Activated CD4-positive, alpha-beta T cell treated with anti-CD3 and anti-CD28 coated beads, Interleukin-2, amount 50 U/mL, for 16 hours (primary cell): ENCODE measurements around the gene TMC8.
A peak's percentile ranks its signal among the peaks of the same experiment; 100 is the strongest.
"Not testable (repeated sequence)": the region's sequence is repeated elsewhere in the genome, so short reads cannot be mapped to it uniquely, and the experiment has no call there.

ENCODE experiments used
- DNase-seq: peaks from one replicate; pipeline ENCODE4 v3.0.0-alpha.2; 2020

TMC8 gene

DNA sequence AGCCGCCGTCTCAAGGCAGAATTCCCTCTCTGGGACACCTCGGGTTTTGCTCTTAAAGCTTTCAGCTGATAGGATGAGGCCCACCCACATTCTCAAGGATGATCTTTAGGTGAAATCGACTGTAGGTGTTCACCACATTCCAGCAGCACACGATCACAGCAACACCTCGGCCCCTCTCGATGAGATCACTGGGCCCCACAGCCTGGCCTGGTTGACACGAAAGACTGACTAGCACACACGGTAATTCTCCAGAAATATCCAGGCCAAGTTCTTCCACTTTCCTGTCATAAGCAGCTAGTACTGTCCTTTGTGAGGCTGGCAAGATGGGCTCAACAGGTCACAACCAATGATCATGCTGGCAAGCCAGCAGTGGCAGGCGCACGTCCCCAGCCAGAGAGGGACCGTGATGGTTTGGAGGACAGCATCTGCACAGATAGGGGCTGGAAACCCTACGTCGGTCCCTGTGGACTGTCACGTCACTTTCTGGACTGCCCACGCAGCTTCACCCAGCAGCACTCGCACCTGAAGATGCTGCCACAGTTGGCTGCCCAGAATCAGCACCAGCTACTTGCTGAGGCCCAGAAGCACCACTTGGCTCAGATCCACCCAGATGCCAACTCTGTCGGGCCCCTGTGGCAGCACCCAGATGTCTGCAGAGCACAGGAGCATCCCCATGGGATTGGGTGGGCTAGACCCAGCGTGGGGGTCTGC lies 19.4 kb upstream of the TMC8 start:
- no peak for DNase-seq

DNA sequence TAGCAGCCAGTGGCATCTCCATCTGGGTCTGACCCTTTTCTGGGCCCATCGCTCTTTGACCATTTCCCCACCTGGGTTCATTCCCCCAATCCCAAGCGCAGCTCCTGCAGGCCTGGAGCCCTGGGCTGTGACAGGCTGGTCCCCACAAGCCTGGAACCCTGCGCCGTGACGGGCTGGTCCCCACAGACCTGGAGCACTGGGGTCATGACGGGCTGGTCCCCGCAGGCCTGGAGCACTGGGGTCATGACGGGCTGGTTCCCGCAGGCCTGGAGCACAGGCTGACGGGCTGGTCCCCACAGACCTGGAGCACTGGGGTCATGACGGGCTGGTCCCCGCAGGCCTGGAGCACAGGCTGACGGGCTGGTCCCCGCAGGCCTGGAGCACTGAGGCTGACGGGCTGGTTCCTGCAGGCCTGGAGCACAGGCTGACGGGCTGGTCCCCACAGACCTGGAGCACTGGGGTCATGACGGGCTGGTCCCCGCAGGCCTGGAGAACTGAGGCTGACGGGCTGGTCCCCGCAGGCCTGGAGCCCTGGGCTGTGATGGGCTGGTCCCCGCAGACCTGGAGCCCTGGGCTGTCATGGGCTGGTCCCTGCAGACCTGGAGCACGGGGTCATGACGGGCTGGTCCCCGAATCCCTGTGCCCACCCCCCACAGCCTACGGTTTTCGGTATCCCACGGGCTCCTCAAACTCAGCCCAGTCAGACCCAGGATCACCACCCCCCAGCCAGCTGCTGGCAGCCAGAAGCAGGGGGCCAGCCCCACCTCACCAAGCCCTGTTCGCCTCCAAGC lies 18.6 kb upstream of the TMC8 start:
- no peak for DNase-seq

DNA sequence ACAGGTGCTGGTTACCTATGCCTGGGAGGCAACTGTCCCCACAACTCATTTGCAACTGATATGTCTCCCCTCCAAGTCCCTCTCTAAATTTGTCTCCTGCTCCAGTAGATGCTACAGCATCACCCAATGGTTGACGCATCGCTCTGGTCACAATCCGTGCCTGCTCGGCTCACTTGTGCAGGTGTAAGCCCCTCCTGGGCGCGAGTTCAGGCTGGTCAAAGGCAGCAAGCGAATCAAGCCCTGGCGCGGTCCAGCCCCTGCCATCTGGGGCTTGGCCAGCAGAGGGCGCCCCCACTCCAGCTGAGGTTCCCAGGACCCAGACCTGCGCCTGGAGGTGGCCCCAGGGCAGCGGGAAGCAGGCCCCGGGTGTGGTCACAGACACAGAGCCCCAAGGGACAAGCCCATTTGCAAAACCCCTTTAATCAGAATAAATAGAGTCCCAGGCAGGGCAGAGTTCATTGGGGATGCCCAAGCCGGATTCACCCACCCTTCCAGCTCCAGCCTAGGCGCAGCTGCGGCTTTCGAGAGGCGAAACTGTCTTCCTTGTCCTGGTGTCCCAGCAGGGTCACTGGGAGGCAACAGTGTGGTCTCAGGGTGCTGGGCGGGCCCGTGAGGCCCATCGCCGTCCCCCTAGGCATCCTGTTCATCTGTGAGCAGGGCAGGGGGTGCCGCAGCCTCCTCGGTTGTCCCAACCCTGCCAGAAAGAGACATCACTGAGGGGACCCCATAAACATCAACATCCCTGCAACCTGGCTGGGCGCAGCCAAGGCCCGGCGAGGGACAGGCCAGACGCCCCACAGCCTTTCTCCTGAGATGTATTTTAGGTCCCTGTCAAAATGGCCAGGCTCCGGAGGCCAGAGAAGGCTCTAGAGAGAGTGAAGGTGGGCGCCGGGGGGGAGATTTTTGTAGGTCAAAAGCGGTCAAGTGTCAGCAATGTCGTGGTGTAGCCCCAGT lies 17.8 kb upstream of the TMC8 start:
- peak; percentile 80 for DNase-seq

DNA sequence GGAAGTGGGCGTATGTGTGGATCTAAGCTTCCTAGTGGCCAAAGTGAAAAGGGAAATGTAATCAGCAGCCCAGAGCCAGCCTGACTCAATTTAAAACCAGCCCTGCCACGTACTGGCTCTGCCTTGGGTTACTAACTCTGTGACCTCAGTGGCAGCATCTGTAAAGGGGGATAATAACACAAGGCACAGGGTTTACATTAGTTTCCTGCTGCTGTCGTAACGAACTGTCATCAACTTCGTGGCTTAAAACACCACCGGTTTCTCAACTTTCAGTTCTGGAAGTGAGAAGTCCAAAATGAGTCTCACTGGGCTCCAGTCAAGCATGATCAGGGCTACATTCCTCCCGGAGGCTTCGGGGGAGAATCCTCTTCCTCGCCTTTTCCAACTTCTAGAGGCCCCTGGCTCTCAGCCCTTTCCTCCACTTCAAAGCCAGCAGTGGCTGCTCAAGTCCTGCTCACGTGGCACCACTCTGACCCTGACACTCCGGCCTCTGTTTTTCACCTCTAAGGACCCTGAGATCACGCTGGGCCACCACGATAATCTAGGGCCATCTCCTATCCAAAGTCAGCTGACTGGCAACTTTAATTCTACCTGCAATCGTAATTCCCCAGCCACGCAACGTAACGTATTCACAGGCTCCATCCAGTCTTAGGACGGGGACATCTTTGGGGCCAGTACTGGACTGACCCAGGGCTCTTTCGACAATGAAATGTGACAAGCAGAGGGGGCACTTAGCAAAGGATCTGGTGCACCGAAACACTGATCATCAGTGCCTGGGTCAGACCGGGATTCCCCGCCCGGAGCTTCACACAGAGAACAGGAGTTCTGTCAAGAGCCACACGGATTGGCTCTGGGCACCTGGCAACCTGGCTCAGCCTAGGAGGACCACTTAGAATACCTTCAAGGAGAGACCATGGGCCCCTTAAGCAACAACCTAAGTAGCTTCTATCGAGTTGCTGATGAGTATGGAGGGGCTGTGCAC lies 16.5 kb upstream of the TMC8 start:
- peak; percentile 84 for DNase-seq

DNA sequence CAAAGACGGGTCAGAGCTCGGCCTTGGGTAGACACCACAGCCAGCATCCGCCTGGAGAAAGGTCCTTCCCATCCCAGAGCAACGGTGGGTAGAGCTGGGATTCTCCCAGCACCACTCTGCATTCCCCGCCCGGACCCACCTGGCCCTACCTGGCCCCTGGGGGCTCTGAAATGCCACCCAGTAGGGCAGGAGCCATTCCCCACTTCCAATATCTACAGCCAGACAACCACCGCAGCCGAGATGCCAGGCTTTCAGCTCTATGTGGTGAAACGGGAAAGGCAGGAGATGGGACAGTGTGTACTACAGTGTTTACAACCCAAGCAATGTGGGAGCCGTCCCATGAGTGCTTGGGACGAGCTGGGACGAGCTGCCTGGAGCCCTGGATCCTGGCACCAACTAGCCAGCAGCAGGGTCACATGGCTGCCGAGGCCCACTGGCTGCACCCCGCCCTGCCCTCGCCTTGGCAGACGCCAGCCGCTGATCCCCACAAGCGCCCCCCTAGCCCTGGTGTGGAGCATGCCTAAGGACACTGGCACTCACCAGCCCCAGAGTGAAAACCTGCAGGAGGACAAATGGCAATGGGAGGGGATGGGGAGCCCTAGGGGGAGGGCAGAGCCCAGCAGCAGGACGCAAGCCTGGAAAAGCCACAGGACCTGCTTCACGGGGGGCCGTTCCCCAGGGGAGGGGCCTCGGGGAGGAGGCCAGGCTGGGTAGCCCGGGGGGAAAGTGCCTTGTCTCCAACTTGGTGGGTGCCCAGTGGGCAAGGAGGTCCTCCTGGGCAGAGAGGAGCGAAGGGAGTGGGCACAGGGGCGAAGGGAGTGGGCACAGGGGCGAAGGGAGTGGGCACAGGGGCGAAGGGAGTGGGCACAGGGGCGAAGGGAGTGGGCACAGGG lies 15.5 kb upstream of the TMC8 start:
- DNase-seq: no peak

DNA sequence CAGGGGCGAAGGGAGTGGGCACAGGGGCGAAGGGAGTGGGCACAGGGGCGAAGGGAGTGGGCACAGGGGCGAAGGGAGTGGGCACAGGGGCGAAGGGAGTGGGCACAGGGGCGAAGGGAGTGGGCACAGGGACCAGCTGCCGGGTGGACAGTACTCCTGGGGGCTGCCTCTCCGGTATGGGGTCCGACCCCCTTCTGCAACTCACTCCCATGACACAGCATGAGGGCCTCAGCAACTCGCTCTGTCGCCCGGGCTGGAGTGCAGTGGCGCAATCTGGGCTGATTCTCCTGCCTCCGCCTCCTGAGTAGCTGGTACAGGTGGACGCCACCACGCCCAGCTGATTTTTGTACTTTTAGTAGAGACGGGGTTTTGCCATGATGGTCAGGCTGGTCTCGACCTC lies 14.8 kb upstream of the TMC8 start:
- DNase-seq: not testable (repeated sequence)

DNA sequence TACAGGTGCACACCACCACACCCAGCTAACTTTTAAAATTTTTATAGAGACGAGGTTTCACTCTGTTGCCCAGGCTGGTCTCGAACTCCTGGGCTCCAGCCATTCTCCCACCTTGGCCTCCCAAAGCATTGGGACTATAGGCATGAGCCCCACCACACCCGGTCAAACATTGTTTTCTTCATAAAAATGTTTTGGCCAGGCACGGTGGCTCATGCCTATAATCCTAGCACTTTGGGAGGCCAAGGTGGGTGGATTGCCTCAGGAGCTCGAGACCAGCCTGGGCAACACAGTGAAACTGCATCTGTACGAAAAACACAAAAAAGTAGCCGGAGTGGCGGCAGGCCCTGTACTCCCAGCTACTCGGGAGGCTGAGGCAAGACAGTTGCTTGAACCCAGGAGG lies 14.2 kb upstream of the TMC8 start:
- no peak for DNase-seq

DNA sequence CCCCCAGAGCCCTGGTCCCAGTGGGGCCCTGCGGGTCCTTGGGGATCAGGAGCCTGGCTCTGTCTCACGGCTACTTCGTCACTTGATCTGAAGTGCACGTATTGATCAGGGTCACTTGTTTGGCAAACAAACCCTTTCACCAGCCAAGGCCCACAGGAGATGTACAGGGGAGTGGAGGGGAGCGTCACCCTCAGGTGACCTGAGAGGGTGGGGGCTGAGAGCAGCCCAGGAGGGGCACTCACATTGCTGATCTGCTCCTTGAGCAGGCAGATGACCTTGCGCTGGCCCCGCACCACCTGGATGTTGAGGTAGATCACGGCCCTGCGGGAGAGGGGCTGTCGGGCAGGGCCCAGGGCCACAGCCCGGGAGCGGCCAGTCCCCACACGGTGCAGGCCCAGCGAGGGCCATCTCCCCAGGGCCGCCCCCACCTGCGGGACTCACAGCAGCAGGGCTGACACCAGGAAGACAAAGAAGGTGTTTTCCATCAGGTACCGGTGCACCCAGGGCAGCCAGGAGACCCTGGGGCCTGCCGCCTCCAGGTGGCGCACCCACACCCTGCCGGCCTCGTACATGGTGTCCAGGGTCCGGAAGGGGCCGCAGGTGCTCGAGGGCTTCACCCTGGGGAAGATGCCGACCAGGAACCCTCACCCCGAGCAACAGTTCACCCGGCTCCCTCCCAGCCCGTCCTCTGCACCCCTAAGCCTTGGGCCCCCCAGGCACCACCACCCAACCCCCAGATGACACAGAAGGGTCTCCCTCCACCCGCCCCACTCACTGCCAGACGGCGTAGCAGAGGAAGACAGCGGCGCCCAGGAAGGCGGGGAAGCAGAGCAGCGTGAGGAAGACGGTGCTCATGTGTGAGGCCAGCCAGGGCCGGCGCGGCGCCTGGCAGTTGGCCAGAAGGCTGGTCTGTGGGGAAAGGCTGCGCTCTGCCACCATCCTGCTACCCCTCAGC lies 13.3 kb upstream of the TMC8 start:
- no peak for DNase-seq

DNA sequence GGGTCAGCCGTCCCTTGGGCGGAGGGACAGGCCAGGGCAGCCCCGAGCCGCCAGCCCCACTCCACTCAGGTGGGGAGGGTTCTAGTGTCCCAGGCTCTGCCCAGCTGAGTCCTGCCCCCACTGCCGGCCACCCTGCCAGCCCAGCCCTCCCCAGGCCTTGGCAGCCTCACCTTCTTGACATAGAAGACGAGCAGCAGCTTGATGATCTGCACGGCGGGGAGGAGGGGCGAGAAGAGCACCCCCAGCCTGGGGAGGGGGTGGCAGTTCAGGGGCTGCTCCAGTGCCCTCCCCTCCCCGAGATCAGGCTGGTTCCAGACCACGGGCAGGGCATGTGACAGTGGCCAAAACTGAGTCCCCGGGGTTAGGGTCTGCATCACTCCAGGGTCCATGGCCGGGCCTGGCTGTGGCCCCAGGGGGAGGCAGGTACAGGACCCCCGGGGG lies 11.8 kb upstream of the TMC8 start:
- DNase-seq: no peak

DNA sequence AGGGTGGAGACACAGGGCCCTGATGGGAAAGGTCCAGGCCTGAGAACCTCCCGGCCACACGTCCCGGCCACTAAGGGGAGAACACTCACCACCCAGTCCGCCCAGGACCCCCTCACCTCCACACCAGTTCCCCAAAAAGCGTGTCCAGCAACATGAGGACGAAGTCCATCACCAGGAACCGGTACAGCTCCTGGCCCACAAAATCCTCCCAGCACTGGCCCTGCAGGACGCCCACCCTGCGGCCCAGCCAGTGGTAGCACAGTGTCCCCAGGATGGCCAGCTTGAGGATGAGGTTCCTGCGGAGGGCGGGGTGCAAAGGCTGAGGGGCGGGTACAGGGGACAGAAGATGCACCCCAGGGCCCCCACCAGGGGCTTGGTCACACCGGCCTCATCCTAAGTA lies 10.0 kb upstream of the TMC8 start:
- no peak for DNase-seq

DNA sequence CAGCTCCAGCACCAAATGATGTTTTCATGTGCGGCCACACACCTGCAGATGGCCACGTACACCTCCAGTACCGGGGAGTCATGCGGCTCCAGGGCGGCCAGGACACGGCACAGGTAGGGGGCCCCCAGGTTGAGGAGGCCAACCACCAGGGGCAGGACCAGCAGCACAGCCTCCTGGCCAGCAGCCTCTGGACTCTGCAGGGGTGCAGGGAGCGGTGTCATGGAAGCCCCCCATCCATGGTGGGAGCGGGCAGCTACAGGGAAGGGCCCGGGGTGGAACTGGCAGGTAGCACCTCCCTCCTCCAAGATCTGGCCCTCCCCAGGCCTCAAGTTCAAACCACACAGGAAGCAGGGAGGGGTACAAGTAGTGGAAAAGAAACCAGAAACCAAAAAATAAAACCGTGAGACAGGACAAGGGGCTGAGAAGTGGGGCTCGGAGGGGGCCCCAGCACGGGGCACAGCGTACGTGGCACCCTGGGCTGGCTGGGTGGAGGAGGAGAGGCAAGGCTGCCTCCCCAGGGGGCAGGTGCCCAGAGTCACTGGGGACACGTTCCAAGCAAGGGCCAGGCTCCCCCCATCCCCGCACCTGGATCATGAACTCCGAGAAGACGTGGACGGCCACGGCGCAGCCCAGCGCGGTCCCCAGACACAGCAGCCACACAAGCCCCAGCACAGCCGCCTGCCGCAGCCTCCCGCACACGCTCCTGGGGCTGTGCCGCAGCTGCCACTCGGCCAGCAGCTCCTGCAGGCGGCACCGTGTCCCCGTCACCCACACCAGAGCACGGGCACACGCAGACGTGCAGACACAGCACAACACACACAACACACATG lies 9.4 kb upstream of the TMC8 start:
- DNase-seq: peak; percentile 75

DNA sequence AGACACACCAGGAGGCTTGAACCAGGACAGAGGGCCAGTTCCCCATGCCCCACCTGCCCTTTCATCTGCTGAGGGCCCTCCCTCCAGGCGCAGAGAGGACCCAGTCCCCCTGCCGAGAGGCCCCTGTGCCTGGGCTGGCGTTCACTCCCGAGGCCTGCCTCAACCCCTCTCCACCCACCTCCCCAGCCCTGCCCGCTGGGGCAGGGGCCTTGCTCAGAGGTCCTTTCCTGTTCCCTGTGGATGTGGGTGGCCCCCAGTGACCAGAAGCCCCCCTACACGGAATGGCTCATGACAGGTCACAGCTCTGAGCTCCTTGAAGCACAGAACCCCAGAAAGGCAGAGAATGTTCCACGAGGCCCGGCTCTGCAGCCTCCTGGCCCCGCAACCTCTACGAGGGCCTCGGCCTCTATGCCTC lies 8.8 kb upstream of the TMC8 start:
- DNase-seq: no peak

DNA sequence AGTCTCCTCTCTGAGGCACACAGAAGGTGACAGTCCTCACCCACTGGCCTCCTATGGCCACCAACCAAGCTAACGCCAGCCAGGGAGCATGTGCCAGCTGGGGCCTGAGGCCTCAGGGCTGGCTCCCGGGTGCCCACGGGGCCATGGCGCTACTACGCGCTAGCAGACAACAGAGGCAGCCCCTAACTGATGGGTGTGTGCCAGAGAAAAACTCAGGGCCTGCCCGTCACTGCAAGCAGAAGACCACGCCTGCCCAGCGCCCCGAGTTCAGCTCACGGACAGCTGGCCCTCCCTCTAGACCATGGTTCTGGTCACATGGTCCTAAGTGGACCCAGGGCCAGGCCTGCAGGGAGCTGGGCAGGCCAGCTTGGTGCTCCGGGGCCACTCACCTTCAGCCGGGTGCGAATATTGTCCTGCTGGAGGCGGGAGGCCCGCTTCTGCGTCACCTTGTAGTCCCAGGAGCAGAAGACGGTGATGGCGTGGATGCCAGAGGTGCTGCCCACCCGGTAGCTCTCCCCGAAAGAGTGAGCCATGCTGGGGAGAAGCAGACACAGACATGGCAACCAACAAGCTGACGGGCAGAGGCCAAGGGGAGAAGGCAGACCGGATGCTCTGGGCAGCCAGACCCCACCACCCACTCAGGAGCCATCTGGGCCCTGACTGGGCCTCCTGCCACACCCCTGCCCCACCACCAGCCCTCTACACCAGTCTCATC lies 8.2 kb upstream of the TMC8 start:
- no peak for DNase-seq

DNA sequence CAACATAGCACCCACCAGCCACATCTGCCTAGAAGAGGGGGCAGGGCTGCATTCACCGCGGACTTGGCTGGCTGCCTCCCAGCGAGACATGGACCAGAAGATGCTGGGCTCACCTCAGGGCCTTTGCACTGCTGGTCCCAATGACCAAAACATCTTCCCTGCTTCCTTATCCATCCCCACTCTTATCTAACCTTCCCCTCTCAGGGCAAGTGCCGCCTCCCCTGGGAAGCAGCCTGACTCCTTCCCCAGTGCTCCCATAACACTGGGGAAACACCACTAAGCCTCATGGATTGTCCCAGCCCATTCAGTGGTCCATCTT lies 7.7 kb upstream of the TMC8 start:
- no peak for DNase-seq

DNA sequence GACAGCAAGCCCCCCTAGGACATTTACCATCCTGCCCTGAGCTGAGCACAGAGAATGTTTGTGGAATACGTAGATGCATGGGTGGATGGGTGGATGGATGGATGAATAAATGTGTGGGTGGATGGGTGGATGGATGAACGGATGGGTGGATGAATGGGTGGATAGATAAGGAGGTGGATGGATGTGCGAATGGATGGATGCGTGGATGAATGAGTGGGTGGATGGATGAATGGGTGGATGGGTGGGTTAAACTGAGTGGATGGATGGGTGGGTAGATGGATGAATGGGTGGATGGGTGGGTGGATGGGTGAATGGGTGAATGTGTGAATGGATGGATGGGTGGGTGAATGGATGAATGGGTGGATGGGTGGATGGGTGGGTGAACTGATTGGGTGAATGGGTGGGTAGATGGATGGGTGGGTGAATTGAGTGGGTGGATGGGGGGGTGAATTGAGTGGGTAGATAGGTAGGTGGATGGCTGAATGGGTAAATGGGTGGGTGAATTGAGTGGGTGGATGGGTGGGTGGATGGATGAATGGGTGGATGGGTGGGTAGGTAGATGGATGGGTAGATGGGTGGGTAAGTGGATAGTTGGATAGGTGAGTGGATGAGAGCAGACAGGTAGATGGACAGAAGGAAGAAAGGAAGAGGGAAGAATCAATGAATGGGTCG lies 7.2 kb upstream of the TMC8 start:
- DNase-seq: no peak

DNA sequence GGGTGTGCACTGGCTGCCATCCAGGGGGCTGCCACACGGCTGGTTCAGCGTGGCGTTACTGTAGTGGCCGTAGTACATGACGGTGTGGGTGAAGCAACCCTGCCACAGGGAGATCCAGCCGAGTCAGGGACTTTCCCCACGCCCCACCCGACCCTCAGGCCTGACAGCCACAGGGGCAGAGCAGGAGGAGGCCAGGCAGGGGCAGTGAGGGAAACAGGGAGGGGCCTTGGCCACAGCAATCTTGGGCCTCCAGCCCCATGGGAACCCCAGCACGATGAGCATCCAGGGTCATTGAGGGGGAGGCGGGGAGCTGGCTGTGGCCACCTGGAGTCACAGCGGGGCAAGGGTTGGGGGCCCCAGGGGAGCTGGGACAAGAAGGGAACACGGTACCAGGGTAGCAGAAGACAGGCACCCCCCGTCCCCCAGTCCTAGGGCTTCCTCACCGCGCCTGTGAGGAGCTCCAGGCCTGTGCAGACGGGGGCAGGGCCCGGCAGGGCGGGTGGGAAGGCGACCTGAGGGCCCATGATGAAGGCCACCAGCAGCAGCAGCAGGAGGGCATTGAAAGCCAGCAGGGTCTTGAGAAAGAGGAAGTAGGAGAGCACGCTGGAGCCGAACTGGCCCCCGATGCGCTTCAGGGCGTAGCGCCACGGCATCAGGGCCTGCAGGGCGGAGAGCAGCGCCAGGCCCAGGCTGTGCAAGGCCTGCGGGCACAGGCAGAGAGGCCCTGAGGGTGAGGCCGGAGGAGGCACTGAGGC lies 6.3 kb upstream of the TMC8 start:
- DNase-seq: no peak

DNA sequence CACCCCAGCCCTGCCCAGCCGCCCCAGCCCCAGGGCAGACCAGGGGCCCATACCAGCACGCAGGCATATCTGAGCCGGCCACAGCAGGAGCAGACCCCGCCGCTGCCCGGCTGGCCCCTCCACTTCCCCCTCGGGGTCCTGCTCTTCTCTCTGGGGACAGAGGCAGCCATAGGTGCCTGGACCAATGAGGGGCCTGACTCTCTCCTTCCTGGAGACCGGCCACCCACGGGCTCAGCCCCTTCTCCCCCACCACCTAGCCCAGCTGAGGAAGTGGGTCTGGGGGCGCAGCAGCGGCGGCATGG lies 5.8 kb upstream of the TMC8 start:
- DNase-seq: no peak
